Stomach (tissue), 9 donors: ENCODE results near the gene ERCC8. TPM values are rescaled to one million over a fixed set of nuclear protein-coding genes. Genes with fewer than 3 reads are reported as not detected.

ENCODE experiments used
- DNase-seq, 2 donors: peaks; one replicate each; pipeline versions ENCODE4 v3.0.0 to v3.0.0-alpha.2; 2013 to 2019
- H3K27ac ChIP-seq, 5 donors: fragments of 200-600 bp in 4 of 5; sonication (generic) in 4 of 5; one replicate each; pipeline ENCODE4 v1.5.1; 2013 to 2019; ENCODE audit warnings: mild to moderate bottlenecking in 1 of 5, moderate library complexity in 1 of 5
- H3K27me3 ChIP-seq, 3 donors: fragments of 200-600 bp; sonication (generic); one replicate each; pipeline ENCODE4 v1.5.1; 2017 to 2019; ENCODE audit warnings: mixed run types in 1 of 3
- H3K36me3 ChIP-seq, 4 donors: fragments of 200-600 bp; sonication (generic); 1 replicate in 3 of 4; 2 replicates in 1 of 4; pipeline ENCODE4 v1.5.1; 2016 to 2019
- H3K4me1 ChIP-seq, 4 donors: fragments of 200-600 bp; sonication (generic); one replicate each; pipeline ENCODE4 v1.5.1; 2016 to 2019
- H3K4me3 ChIP-seq, 4 donors: fragments of 200-600 bp; sonication (generic) in 3 of 4; one replicate each; pipeline ENCODE4 v1.5.1; 2016 to 2019; ENCODE audit warnings: mild to moderate bottlenecking in 1 of 4
- H3K9me3 ChIP-seq, 4 donors: fragments of 200-600 bp; sonication (generic); one replicate each; pipeline ENCODE4 v1.5.1; 2016 to 2019
- EP300 ChIP-seq: sonication (generic); formaldehyde crosslinking; IDR thresholded peaks from one replicate; pipeline ENCODE4 v1.6.1; 2017; ENCODE audit warnings: antibody characterized with exemption
- POLR2A ChIP-seq, 4 donors: fragments of 450-650 bp; IDR thresholded peaks; one replicate each; pipeline ENCODE4 v1.6.1; 2016; ENCODE audit warnings: antibody characterized with exemption in 4 of 4, control low read depth in 2 of 4, mild to moderate bottlenecking in 1 of 4, moderate library complexity in 1 of 4
- POLR2AphosphoS5 ChIP-seq, 3 donors: sonication (generic); formaldehyde crosslinking; IDR thresholded peaks; one replicate each; pipeline ENCODE4 v1.6.1; 2016; ENCODE audit warnings: antibody characterized with exemption in 3 of 3
- WGBS, 5 donors: extraction: QIAGEN DNeasy Blood & Tissue Kit in 3 of 5; methylation state at CpG; one replicate each; pipeline versions ENCODE4 v1.1.5 to v1.1.7; 2013 to 2018; 5-methylcytosine and 5-hydroxymethylcytosine counted together
- intact Hi-C: fragments of 100-400 bp; cut with DNase I; formaldehyde crosslinking; loops from one replicate; pipeline ENCODE4 v1.15.1; 2023; ENCODE audit warnings: low total_unique reads
- polyA plus RNA-seq, 3 donors: library from polyadenylated mRNA; stranded (reverse); fragments of 200-250 nt; gene quantifications; one replicate each; pipeline ENCODE4 v1.2.3, GENCODE V29; 2013
- total RNA-seq, 5 donors: library from RNA; depleted of rRNA; stranded (reverse); fragments of >200 nt; gene quantifications; one replicate each; pipeline versions ENCODE4 v1.1.0 to v1.2.3, GENCODE V29; 2014 to 2016
- TF ChIP-seq, protein P1 (sequence below), 7 experiments: fragments of 450-650 bp in 4 of 7; fragments of 200-600 bp in 3 of 7; sonication (generic) in 3 of 7; IDR thresholded peaks; one replicate each; pipeline ENCODE4 v1.5.1; 2016 to 2019; ENCODE audit warnings: antibody characterized with exemption in 7 of 7, control low read depth in 2 of 7, mild to moderate bottlenecking in 1 of 7
- donor health status: healthy with polysubstance abuse.
- donor health status: Bipolar disorder and iron deficiency.
- donor health status: healthy.

ERCC8 gene
- total and polyA plus RNA-seq, 8 donors: 3.5 to 19.1 (median 5.6) TPM; not detected in 2

DNA sequence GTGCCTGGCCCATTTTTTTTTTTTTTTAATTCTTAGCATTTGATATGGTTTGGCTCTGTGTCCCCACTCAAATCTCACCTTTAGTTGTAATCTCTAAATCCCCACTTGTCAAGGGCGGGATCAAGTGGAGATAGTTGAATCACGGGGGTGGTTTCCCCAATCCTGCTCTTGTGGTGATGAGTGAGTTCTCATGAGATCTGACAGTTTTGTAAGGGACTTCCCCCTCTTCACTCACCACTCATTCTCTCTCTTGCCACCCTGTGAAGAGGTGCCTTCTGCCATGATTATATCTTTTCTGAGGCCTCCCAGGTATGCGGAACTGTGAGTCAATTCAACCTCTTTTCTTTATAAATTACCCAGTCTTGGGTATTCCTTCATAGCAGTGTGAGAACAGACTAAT is 27.4 kb upstream of the ERCC8 start:
- 73 to 92% (median 87%) methylated on average over 3 of the region's 3 CpGs for WGBS, 5 donors
- TF ChIP-seq EP300 (no peak), POLR2AphosphoS5 (IDR thresholded peaks at IDR 0.05) (no peak), POLR2A (IDR thresholded peaks at IDR 0.05) (no peak)
- TF ChIP-seq, protein P1, sequence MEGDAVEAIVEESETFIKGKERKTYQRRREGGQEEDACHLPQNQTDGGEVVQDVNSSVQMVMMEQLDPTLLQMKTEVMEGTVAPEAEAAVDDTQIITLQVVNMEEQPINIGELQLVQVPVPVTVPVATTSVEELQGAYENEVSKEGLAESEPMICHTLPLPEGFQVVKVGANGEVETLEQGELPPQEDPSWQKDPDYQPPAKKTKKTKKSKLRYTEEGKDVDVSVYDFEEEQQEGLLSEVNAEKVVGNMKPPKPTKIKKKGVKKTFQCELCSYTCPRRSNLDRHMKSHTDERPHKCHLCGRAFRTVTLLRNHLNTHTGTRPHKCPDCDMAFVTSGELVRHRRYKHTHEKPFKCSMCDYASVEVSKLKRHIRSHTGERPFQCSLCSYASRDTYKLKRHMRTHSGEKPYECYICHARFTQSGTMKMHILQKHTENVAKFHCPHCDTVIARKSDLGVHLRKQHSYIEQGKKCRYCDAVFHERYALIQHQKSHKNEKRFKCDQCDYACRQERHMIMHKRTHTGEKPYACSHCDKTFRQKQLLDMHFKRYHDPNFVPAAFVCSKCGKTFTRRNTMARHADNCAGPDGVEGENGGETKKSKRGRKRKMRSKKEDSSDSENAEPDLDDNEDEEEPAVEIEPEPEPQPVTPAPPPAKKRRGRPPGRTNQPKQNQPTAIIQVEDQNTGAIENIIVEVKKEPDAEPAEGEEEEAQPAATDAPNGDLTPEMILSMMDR (IDR thresholded peaks at IDR 0.05): no peak
- intact Hi-C loops: no loop called here
- peaks cover 0 to 14% (median 7%) of the 10 kb centered on the region in 4 donors for H3K9me3 ChIP-seq
- H3K4me3 ChIP-seq: no peak overlapping the region
- no peaks in the 10 kb centered on the region for H3K27me3 ChIP-seq
- DNase-seq: no peak
- H3K27ac ChIP-seq: no peak overlapping the region
- H3K36me3 ChIP-seq: no peaks in the 10 kb centered on the region
- no peaks in the 10 kb centered on the region for H3K4me1 ChIP-seq

DNA sequence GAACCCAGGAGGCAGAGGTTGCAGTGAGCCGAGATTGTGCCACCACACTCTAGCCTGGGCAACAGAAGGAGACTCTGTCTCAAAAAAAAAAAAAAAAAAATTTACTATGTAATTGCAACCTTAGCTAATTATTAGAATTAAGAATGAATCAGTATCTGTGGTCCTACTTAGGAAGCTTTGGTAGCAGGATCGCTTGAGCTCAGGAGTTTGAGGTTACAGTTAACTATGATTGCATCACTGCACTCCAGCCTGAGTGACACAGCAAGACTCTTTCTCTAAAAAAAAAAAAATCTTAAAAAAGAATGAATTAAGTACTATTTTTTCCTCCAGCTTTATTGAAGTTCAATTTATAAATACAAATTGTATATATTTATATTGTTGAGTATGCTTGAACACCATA is 16.8 kb upstream of the ERCC8 start:
- peaks cover 0 to 5% (median 2%) of the 10 kb centered on the region in 4 donors for H3K9me3 ChIP-seq
- H3K4me1 ChIP-seq: no peaks in the 10 kb centered on the region
- H3K27me3 ChIP-seq: no peaks in the 10 kb centered on the region
- H3K4me3 ChIP-seq: no peak overlapping the region
- 75 to 92% (median 88%) methylated on average over 2 of the region's 2 CpGs for WGBS, 5 donors
- no peak overlapping the region for H3K27ac ChIP-seq
- DNase-seq: no peak
- intact Hi-C loops: no loop called here
- TF ChIP-seq POLR2A (IDR thresholded peaks at IDR 0.05) (no peak), POLR2AphosphoS5 (IDR thresholded peaks at IDR 0.05) (no peak), EP300 (no peak)
- TF ChIP-seq, protein P1 (IDR thresholded peaks at IDR 0.05): no peak
- H3K36me3 ChIP-seq: no peaks in the 10 kb centered on the region

DNA sequence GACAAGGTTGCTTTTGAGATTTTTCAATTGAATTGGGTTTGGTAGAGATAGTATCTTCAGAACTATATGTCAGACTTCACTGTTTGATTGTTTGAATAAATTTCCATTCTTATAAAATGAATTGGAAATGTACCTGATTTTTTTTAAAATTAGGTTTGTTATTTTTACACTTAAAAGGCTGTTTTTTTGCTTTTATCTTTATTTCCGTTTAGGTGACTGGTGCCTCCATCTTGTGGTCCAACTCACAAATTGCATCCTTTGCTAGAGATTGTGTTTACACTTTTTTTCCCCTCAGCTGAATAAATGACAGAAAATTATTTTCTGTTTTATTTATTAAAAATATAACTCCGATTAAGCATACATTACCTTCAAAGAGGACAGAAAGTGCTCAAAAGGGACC is 15.7 kb upstream of the ERCC8 start:
- 30 to 42% (median 35%) methylated on average over 2 of the region's 2 CpGs for WGBS, 5 donors
- Histone ChIP-seq H3K9me3 (peaks cover 0 to 1% (median 0%) of the 10 kb centered on the region in 4 donors), H3K27me3 (no peaks in the 10 kb centered on the region), H3K4me3 (no peak overlapping the region), H3K4me1 (no peaks in the 10 kb centered on the region), H3K36me3 (no peaks in the 10 kb centered on the region), H3K27ac (no peak overlapping the region)
- intact Hi-C loops: no loop called here
- peak in 1 of 2 donors; percentile 27 for DNase-seq
- no peak for TF ChIP-seq POLR2A (IDR thresholded peaks at IDR 0.05)
- TF ChIP-seq, protein P1 (IDR thresholded peaks at IDR 0.05): peak in 2 of 7 experiments; percentile 14 to 16

DNA sequence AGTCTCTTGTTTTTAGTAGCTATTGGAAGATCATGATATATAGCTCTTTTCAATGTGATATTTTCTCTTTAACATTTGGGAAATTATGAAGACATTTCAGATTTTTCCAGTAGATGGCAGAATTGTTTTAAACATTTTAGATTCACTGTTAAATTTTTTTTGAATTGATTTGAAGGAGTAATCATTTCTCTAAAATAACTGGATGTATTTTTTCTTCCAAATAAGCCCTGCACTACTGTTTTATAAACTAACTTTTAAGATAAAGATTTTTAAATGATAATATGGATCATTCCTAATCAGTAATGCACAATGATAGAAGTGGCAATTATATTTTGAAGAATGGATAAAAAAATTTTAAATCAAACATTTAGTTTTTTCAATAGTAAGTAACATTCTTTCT is 14.3 kb upstream of the ERCC8 start:
- Histone ChIP-seq H3K36me3 (no peaks in the 10 kb centered on the region), H3K27me3 (no peaks in the 10 kb centered on the region), H3K4me1 (no peaks in the 10 kb centered on the region), H3K27ac (no peak overlapping the region), H3K4me3 (no peak overlapping the region), H3K9me3 (peaks cover 0 to 9% (median 0%) of the 10 kb centered on the region in 4 donors)
- peak in 1 of 2 donors; percentile 42 for DNase-seq
- no peak for TF ChIP-seq POLR2A (IDR thresholded peaks at IDR 0.05)
- TF ChIP-seq, protein P1 (IDR thresholded peaks at IDR 0.05): peak in 2 of 7 experiments; percentile 10 to 16
- intact Hi-C loops: no loop called here
